Lung (tissue), 16 donors: ENCODE data around the gene BRCA1. TPM values are rescaled to one million over a fixed set of nuclear protein-coding genes. Genes with fewer than 3 reads are reported as not detected.

Experiments used
- ATAC-seq: fragments of 200-7000 bp; cut with Tn5 transposase; one replicate; pipeline ENCODE4 v1.9.1; 2020; ENCODE audit warnings: moderate number of reproducible peaks; ENCODE audit not compliant: insufficient read depth, low FRiP score
- DNase-seq, 3 donors: peaks; one replicate each; pipeline ENCODE4 v3.0.0-alpha.2; 2013 to 2017
- H3K27ac ChIP-seq, 2 donors: one replicate each; pipeline ENCODE4 v1.5.1; 2013; ENCODE audit warnings: mild to moderate bottlenecking in 2 of 2, moderate library complexity in 2 of 2, control low read depth in 1 of 2, inconsistent platforms in 1 of 2, low read depth in 1 of 2, low read length in 1 of 2
- H3K27me3 ChIP-seq, 3 donors: one replicate each; pipeline ENCODE4 v1.5.1; 2013; ENCODE audit warnings: low read length in 2 of 3; ENCODE audit not compliant: control insufficient read depth in 3 of 3, insufficient read depth in 3 of 3
- H3K36me3 ChIP-seq, 4 donors: one replicate each; pipeline ENCODE4 v1.5.1; 2013; ENCODE audit warnings: low read length in 4 of 4, mild to moderate bottlenecking in 1 of 4, moderate library complexity in 1 of 4; ENCODE audit not compliant: control insufficient read depth in 4 of 4, insufficient read depth in 4 of 4
- H3K4me1 ChIP-seq, 5 donors: one replicate each; pipeline ENCODE4 v1.5.1; 2013; ENCODE audit warnings: low read length in 5 of 5, mild to moderate bottlenecking in 2 of 5, moderate library complexity in 1 of 5; ENCODE audit not compliant: control insufficient read depth in 5 of 5, insufficient read depth in 5 of 5
- H3K4me3 ChIP-seq: one replicate; pipeline ENCODE4 v1.5.1; 2013; ENCODE audit warnings: mild to moderate bottlenecking, control low read depth, moderate library complexity
- H3K9ac ChIP-seq, 2 donors: one replicate each; pipeline ENCODE4 v1.5.1; 2013; ENCODE audit warnings: low read length in 2 of 2, control low read depth in 1 of 2; ENCODE audit not compliant: insufficient read depth in 1 of 2
- H3K9me3 ChIP-seq, 4 donors: one replicate each; pipeline ENCODE4 v1.5.1; 2013; ENCODE audit warnings: low read length in 3 of 4, mild to moderate bottlenecking in 1 of 4, moderate library complexity in 1 of 4; ENCODE audit not compliant: control insufficient read depth in 4 of 4, insufficient read depth in 3 of 4
- WGBS, 2 donors: extraction: QIAGEN DNeasy Blood & Tissue Kit; methylation state at CpG; one replicate each; pipeline ENCODE4 v1.1.7; 2013; 5-methylcytosine and 5-hydroxymethylcytosine counted together
- long read RNA-seq, 5 donors: transcript quantifications; one replicate each; lab custom pipeline, GENCODE V29; 2026
- polyA plus RNA-seq, 2 donors: library from polyadenylated mRNA; stranded (reverse); fragments of 200-250 nt; gene quantifications; one replicate each; pipeline ENCODE4 v1.2.1, GENCODE V29; 2013
- total RNA-seq, 2 donors: library from RNA; depleted of rRNA in 1 of 2; stranded (reverse); fragments of >200 nt in 1 of 2; gene quantifications; one replicate each; pipeline ENCODE4 v1.2.1, GENCODE V29; 2014 to 2021
- TF ChIP-seq, protein P1 (sequence below): IDR thresholded peaks from 2 replicates; pipeline ENCODE4 v1.5.1; 2012; ENCODE audit warnings: mild to moderate bottlenecking; ENCODE audit errors: control extremely low read depth, extremely low read depth
- donor health status: control.
- donor health status: control.
- donor health status: Bipolar disorder and iron deficiency.
- donor health status: healthy.
- donor health status: DM: yes; HTN: yes; CAD: no.

The BRCA1 gene
- 10 to 100 TPM in 1 of 2 donors, 1 to 10 TPM in 1; 9.0 to 15.7 TPM for total RNA-seq
- 1 to 10 TPM; 2.0 to 3.1 TPM for polyA plus RNA-seq
- long read RNA-seq, donor 1, full-length matches to known transcripts: 2 of 57 reads
- long read RNA-seq, donor 1, partial matches to known transcripts: 41 of 57 reads
- long read RNA-seq, donor 1, other reads (novel, unspliced or antisense): 14 of 57 reads
- long read RNA-seq, donor 2, partial matches to known transcripts: 0 of 1 reads
- long read RNA-seq, donor 2, other reads (novel, unspliced or antisense): 0 of 1 reads
- long read RNA-seq, donor 3, partial matches to known transcripts: 11 of 12 reads
- long read RNA-seq, donor 3, other reads (novel, unspliced or antisense): 0 of 12 reads
- long read RNA-seq, donor 4, partial matches to known transcripts: 28 of 28 reads
- long read RNA-seq, donor 4, other reads (novel, unspliced or antisense): 0 of 28 reads
- long read RNA-seq, donor 5, partial matches to known transcripts: 17 of 19 reads
- long read RNA-seq, donor 5, other reads (novel, unspliced or antisense): 0 of 19 reads

DNA sequence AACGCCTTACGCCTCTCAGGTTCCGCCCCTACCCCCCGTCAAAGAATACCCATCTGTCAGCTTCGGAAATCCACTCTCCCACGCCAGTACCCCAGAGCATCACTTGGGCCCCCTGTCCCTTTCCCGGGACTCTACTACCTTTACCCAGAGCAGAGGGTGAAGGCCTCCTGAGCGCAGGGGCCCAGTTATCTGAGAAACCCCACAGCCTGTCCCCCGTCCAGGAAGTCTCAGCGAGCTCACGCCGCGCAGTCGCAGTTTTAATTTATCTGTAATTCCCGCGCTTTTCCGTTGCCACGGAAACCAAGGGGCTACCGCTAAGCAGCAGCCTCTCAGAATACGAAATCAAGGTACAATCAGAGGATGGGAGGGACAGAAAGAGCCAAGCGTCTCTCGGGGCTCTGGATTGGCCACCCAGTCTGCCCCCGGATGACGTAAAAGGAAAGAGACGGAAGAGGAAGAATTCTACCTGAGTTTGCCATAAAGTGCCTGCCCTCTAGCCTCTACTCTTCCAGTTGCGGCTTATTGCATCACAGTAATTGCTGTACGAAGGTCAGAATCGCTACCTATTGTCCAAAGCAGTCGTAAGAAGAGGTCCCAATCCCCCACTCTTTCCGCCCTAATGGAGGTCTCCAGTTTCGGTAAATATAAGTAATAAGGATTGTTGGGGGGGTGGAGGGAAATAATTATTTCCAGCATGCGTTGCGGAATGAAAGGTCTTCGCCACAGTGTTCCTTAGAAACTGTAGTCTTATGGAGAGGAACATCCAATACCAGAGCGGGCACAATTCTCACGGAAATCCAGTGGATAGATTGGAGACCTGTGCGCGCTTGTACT is at the start of gene BRCA1:
Gene BRCA1 (minus strand): TSS at position 232 of the 834 bp plus-strand sequence. CDS start 1,268 bp downstream, outside the sequence.
- WGBS, 2 donors: 2% methylated on average over 37 to 38 of the region's 38 CpGs
- peak; percentile 96 to 99 (median 99) for DNase-seq
- H3K27me3 ChIP-seq: no peaks in the 10 kb centered on the region
- TF ChIP-seq, protein P1, sequence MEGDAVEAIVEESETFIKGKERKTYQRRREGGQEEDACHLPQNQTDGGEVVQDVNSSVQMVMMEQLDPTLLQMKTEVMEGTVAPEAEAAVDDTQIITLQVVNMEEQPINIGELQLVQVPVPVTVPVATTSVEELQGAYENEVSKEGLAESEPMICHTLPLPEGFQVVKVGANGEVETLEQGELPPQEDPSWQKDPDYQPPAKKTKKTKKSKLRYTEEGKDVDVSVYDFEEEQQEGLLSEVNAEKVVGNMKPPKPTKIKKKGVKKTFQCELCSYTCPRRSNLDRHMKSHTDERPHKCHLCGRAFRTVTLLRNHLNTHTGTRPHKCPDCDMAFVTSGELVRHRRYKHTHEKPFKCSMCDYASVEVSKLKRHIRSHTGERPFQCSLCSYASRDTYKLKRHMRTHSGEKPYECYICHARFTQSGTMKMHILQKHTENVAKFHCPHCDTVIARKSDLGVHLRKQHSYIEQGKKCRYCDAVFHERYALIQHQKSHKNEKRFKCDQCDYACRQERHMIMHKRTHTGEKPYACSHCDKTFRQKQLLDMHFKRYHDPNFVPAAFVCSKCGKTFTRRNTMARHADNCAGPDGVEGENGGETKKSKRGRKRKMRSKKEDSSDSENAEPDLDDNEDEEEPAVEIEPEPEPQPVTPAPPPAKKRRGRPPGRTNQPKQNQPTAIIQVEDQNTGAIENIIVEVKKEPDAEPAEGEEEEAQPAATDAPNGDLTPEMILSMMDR: no peak
- H3K9me3 ChIP-seq: no peaks in the 10 kb centered on the region
- peak; percentile 95 for ATAC-seq
- no peaks in the 10 kb centered on the region for H3K36me3 ChIP-seq
- H3K9ac ChIP-seq: peak within 1 kb of the TSS; percentile 74 to 80
- H3K4me1 ChIP-seq: peaks cover 0 to 31% (median 12%) of the 10 kb centered on the region in 5 donors
- H3K27ac ChIP-seq: peak within 1 kb of the TSS; percentile 79 to 92
- H3K4me3 ChIP-seq: peak within 1 kb of the TSS; percentile 73

DNA sequence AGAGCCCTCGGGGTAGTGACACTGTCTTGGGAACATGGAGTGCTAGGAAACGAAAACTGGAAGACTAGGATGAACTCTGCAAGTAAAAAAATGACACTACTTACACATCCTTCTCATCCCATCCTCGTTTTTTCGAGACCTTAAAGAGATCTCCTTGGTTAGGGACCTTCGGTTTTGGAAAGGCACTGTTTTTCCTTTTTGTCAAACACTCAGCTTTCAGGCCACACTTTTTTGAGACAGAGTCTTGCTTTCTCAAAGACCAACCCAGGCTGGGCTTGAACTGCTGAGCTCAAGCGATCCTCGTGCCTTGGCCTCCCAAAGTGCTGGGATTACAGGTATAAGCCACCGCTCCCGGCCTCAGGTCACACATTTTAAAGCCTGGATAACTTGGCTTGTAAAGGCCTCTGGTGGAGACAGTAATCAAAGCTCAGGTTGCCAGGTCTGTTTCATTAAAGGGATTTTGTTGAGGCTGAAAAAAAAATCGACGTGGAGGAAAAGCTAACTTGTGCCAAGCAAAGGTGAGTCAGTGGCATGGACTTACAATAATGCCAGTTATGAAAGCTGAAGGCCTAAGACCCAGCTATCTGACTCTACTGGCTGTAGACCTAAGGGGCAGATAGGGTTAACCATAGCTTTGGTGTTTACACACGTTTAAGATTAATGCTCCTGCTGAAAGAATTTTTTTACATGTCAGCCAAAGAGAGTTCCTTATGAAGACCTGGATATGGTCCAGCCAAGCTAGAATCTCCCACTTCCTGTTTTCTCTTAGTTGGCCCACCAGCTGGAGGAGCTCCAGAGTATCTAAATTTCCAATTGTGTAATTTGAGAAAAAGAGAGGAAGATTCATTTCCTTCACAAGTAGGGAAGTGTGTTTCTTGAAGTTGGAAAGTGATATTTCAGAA is 46.7 kb upstream of the BRCA1 start:
- H3K9me3 ChIP-seq: no peaks in the 10 kb centered on the region
- WGBS, 2 donors: 6 to 12% methylated on average over 12 of the region's 12 CpGs
- peak; percentile 81 to 98 (median 97) for DNase-seq
- peaks cover 0 to 22% (median 11%) of the 10 kb centered on the region in 5 donors for H3K4me1 ChIP-seq
- ATAC-seq: no peak
- TF ChIP-seq, protein P1: peak; percentile 6
- peak overlapping the region; percentile 97 to 98 for H3K9ac ChIP-seq
- H3K4me3 ChIP-seq: peak overlapping the region; percentile 54
- peak overlapping the region; percentile 91 to 97 for H3K27ac ChIP-seq
- no peaks in the 10 kb centered on the region for H3K27me3 ChIP-seq
- peaks cover 2 to 14% (median 6%) of the 10 kb centered on the region in 4 donors for H3K36me3 ChIP-seq

DNA sequence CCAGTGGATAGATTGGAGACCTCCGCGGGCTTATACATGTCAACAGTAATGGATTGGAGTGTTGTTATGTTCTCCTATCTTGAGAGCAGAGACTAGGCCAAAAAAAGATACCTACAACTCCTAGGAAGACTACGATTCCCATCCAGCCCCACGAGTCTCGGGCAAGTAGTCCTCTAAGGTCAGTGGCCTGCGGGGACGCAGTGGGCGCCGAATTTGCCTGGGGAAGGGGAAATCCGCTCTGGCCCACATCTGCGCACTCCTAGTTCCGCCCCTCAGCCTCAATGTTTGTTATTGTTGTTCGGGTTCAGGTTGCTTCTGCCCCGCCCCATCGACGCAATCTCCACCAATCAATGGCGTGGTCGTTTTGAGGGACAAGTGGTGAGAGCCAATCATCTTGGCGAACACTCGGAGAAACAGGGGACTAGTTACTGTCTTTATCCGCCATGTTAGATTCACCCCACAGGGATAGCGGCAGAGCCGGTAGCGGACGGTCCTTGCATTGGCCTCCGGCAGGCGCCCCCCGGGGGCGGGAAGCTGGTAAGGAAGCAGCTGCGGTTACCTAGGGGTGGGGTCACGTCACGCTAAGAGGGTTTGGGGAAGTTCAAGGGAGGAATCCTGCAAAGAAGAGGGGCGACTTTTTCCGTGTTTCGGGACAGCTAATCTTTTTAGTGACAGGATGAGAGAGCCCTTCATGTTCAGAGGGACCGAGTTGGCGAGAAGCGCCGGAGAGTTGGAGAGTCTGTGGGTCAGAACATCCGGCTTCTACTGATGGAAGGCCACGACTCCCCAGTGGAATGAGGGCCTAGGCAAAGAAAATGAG is 45.8 kb upstream of the BRCA1 start, which contains the start of gene NBR1:
Gene NBR1 (plus strand): TSS at position 449 of the 820 bp plus-strand sequence. CDS start 4,586 bp downstream, outside the sequence.
- Histone ChIP-seq H3K9ac (peak within 1 kb of the TSS; percentile 98 to 99), H3K4me1 (peaks cover 0 to 21% (median 11%) of the 10 kb centered on the region in 5 donors), H3K27me3 (no peaks in the 10 kb centered on the region), H3K9me3 (no peaks in the 10 kb centered on the region), H3K36me3 (peaks cover 0 to 6% (median 2%) of the 10 kb centered on the region in 4 donors), H3K4me3 (peak within 1 kb of the TSS; percentile 54), H3K27ac (peak within 1 kb of the TSS; percentile 91 to 97)
- DNase-seq: peak; percentile 99 to 100 (median 100)
- peak; percentile 86 for ATAC-seq
- 0% methylated on average over 41 of the region's 41 CpGs for WGBS, 2 donors
- TF ChIP-seq, protein P1: no peak
